Mucosa of descending colon (tissue), 3 donors: ENCODE results near the gene ERC2. TPM values are rescaled to one million over a fixed set of nuclear protein-coding genes. Genes with fewer than 3 reads are reported as not detected.

Experiments used
- ATAC-seq: fragments of 200-7000 bp; cut with Tn5 transposase; one replicate; pipeline ENCODE4 v1.9.1; 2020; ENCODE audit warnings: mild to moderate bottlenecking, moderate library complexity
- DNase-seq, 3 donors: peaks; one replicate each; pipeline ENCODE4 v3.0.0-alpha.2; 2020
- H3K36me3 ChIP-seq: fragments of 200-600 bp; one replicate; pipeline ENCODE4 v1.8.0; 2021; ENCODE audit warnings: low read depth, mild to moderate bottlenecking
- H3K4me1 ChIP-seq: fragments of 200-600 bp; one replicate; pipeline ENCODE4 v1.8.0; 2021; ENCODE audit warnings: low read depth, mild to moderate bottlenecking
- H3K4me3 ChIP-seq: fragments of 200-600 bp; one replicate; pipeline ENCODE4 v1.8.0; 2021; ENCODE audit warnings: mild to moderate bottlenecking
- H3K9me3 ChIP-seq: fragments of 200-600 bp; one replicate; pipeline ENCODE4 v1.8.0; 2021; ENCODE audit warnings: mild to moderate bottlenecking
- CTCF ChIP-seq: fragments of 200-600 bp; IDR thresholded peaks from one replicate; pipeline ENCODE4 v1.8.0; 2022; ENCODE audit warnings: antibody characterized with exemption, mild to moderate bottlenecking
- intact Hi-C, 2 donors: fragments of 100-400 bp; cut with DNase I in 1 of 2; cut with micrococcal nuclease in 1 of 2; formaldehyde crosslinking; loops; one replicate each; pipeline versions ENCODE4 v1.11.0 to v1.11.1; 2022; cut with DNase I, micrococcal nuclease
- total RNA-seq, 3 donors: library from RNA; stranded (reverse); fragmentation: NEBNext Ultra II Directional in 2 of 3; extraction: Animal tissue kit (Norgen Biotek cat#: 25700) in 2 of 3; gene quantifications; one replicate each; pipeline versions ENCODE4 v1.2.1 to v1.2.4, GENCODE V29; 2021 to 2023
- donor health status: DM: no; HTN: no; CAD: no; lungs with moderate emphysema.
- donor health status: DM: no; HTN: no; CAD: no.
- donor health status: DM: no; HTN: yes; CAD: no.

The ERC2 gene
- total RNA-seq, 3 donors from 2014 or later, result 0.06 to 1.8 (median 0.43) TPM

DNA sequence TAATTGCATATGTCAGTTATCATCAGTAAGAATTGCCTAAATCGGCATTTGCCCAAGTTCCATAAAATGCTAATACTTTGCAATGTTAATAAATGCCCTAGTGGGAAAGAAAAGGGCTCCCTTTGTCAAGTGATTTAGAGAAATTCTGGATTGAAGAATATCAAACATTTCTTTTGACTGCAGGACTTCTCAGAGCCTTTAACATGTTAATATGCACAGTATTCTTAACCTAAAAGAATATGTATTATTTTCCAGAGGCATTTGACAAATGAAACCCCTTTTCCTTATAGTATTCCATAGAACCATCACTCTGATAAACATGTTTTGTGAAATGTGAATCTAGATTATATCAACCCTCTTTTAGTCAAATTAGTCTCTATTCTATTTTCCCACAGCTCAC is 529.0 kb downstream of the ERC2 start:
- no peak for TF ChIP-seq CTCF

GRCh38 chr3:55937301-55937700 is 531.0 kb downstream of the ERC2 start:
- no peak for DNase-seq
- H3K4me1 ChIP-seq, result no peaks in the 10 kb centered on the region
- H3K36me3 ChIP-seq, result no peaks in the 10 kb centered on the region
- intact Hi-C loops, result no loop called here
- no peak overlapping the region for H3K4me3 ChIP-seq
- TF ChIP-seq CTCF, result no peak
- no peak for ATAC-seq
- no peaks in the 10 kb centered on the region for H3K9me3 ChIP-seq

More for the DNA sequence above, 529.0 kb downstream of the ERC2 start:
- no peaks in the 10 kb centered on the region for H3K4me1 ChIP-seq
- ATAC-seq (no peak), DNase-seq (no peak)
- H3K36me3 ChIP-seq, result no peaks in the 10 kb centered on the region
- H3K4me3 ChIP-seq, result no peak overlapping the region
- intact Hi-C loops, result no loop called here
- H3K9me3 ChIP-seq, result no peaks in the 10 kb centered on the region

GRCh38 chr3:55936549-55937052 is 531.7 kb downstream of the ERC2 start:
- Histone ChIP-seq H3K9me3 (no peaks in the 10 kb centered on the region), H3K4me1 (no peaks in the 10 kb centered on the region), H3K36me3 (no peaks in the 10 kb centered on the region), H3K4me3 (no peak overlapping the region)
- ATAC-seq (no peak), DNase-seq (no peak)
- no peak for TF ChIP-seq CTCF
- intact Hi-C loops, result no loop called here

DNA sequence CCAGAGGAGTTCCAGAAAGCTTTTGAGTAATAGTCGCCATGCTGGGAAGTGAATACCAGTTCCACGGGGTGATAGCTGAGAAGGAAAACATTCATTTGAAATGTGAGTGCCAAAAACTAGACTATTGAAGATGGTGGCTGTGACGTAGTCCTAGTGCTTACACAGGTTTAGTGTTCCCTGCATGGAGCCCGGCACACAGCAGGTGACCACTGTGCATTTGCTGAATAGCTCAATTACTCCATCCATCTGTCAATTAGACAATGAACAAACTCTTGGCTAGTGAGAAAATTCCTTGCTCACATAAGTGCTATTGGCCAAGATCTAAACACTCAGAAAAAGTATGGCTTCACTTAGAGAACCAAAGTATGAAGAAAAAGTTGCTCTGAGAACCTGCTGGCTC is 533.0 kb downstream of the ERC2 start:
- no peak for ATAC-seq
- Histone ChIP-seq H3K4me3 (no peak overlapping the region), H3K36me3 (no peaks in the 10 kb centered on the region), H3K9me3 (no peaks in the 10 kb centered on the region), H3K4me1 (no peaks in the 10 kb centered on the region)
- no peak for TF ChIP-seq CTCF
- no peak for DNase-seq
- intact Hi-C loops, result no loop called here

GRCh38 chr3:55934771-55935170 is 533.5 kb downstream of the ERC2 start:
- H3K4me3 ChIP-seq, result no peak overlapping the region
- TF ChIP-seq CTCF, result no peak
- ATAC-seq (no peak), DNase-seq (no peak)
- no peaks in the 10 kb centered on the region for H3K9me3 ChIP-seq
- H3K4me1 ChIP-seq, result no peaks in the 10 kb centered on the region
- H3K36me3 ChIP-seq, result no peaks in the 10 kb centered on the region
- intact Hi-C loops, result no loop called here
